ENCODE results near the gene CD7.
"Not testable (repeated sequence)": the region's sequence is repeated elsewhere in the genome, so short reads cannot be mapped to it uniquely, and the experiment has no call there.

CD7 gene

DNA sequence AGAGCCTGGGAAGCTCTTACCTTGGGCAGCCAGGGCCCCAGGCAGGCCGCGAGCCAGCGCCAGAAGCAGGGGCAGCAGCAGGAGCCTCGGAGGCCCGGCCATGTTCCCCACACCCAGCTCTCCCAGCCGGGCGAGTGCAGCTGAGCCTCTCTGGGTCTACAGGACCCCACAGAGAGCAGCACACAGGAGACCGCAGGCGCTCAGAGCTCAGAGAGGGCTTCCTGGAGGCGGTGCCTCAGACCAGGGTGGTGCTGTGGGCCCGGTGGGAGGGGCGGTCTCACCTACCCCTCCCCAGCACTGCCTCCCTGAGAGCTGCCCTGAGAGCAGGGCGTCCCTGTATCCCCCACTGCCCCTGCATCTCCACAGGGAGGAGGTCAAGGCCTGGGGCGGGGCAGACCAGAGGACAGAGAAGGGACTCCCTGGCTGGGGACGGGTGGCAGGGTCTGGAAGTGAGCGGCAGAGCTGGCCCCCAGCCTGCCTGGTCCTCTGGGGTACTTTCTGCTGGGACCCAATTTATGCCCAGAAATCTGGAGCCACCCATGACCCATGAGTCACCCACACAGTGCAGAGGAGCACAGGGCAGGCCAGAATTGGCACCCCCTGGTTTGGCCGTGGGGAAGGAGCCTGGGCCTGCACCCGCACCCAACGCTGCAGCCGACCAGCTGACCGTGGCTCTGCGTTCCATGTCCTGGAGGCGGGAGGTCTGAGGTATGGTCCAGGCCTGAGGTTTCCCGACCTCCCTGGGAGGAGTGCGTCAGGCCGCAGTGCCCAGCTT, at the start of gene CD7:
CD7 (minus strand) TSS at position 215 of the 775 bp plus-strand sequence; CDS start at position 102, 113 bp downstream.
- no peak for DNase-seq

GRCh38 chr17:82366749-82367148, 49.3 kb upstream of the CD7 start:
- DNase-seq: no peak

GRCh38 chr17:82365606-82366295, 48.3 kb upstream of the CD7 start:
- no peak for DNase-seq

DNA sequence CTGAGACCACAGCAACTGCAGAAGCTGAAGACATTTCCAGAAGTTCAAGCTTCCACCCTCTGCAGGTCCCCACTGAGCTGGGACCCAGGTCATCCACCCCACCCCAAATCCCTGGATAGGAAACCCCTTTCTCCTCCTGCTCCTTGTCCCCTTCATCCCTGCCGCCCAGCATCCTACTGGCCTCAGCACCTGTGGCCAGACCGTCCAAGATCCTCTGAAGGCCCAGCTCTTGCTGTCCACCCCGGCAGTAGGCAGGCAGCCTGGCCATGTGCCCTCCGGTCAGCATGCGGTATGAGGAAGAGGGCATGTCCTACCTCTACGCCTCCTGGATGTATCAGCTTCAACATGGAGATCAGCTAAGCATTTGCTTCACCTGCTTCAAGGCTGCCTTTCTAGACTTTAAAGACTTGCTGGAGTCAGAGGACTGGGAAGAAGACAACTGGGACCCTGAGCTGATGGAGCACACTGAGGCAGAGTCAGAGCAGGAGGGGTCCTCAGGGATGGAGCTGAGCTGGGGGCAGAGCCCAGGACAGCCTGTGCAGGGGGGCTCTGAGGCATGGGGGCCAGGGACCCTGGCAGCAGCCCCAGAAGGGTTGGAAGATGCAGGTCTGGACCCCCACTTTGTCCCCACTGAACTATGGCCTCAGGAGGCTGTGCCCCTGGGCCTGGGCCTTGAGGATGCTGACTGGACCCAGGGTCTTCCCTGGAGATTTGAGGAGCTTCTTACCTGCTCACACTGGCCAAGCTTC, 44.7 kb upstream of the CD7 start:
- DNase-seq: no peak

DNA sequence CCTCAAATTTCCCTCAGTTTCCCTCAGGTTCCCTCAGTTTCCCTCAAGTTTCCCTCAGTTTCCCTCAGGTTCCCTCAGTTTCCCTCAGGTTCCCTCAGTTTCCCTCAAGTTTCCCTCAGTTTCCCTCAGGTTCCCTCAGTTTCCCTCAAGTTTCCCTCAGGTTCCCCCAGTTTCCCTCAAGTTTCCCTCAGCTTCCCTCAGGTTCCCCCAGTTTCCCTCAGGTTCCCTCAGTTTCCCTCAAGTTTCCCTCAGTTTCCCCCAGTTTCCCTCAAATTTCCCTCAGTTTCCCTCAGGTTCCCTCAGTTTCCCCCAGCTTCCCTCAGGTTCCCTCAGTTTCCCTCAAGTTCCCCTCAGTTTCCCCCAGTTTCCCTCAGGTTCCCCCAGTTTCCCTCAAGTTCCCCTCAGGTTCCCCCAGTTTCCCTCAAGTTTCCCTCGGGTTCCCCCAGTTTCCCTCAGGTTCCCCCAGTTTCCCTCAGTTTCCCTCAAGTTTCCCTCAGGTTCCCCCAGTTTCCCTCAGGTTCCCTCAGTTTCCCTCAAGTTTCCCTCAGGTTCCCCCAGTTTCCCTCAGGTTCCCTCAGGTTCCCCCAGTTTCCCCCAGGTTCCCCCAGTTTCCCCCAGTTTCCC, 42.2 kb upstream of the CD7 start:
- not testable (repeated sequence) for DNase-seq

GRCh38 chr17:82358465-82359350, 41.3 kb upstream of the CD7 start, which contains the start of gene TEX19:
Gene TEX19, plus strand, starts transcription at chr17:82359247. Its CDS starts 2,904 bp downstream, at chr17:82362151.
- DNase-seq: no peak

DNA sequence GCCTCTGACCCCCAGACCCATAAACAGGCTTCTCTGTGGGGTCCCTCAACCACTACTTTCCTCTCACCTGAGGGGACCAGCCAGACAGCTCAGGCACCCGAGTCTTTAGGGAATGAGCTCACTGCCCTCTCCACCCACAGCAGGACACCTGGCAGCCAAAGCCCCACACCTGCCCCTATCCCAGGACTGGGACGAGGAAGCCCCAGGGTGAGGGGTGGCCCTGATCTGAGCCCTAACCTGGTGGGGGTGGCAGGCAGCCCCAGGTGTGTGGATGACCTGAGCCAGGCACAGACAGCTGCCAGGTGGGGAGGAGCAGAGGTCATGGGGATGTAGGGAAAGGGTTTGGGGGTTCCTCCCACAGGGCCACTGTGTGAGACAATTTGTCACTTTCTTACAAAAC, 40.0 kb upstream of the CD7 start:
- DNase-seq: no peak

DNA sequence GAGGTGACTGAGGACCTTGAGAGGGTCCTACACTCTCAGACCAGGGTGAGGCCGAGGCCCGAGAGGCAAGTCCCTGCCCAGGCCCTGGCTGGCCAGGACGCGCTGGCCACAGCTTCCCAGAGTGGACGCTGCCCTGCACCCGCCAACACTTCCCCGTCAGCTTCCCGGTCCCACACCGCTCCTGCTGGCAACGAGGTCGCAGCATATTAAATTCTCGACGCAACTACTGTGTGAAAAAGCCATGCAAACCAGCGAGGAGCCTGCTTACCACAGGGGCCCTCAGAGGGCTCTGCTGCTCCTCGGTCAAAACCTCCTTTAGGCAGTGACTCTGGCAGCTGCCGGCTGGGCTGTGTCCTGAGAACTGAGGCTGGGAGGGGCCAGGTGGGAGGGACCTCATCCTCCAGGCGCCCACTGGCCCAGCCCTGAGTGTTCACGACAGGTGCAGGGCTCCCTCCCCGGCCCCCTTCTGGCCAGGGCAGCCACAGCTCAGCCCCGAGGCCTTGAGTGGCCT, 39.5 kb upstream of the CD7 start:
- no peak for DNase-seq

GRCh38 chr17:82355770-82356427, 38.5 kb upstream of the CD7 start:
- no peak for DNase-seq

DNA sequence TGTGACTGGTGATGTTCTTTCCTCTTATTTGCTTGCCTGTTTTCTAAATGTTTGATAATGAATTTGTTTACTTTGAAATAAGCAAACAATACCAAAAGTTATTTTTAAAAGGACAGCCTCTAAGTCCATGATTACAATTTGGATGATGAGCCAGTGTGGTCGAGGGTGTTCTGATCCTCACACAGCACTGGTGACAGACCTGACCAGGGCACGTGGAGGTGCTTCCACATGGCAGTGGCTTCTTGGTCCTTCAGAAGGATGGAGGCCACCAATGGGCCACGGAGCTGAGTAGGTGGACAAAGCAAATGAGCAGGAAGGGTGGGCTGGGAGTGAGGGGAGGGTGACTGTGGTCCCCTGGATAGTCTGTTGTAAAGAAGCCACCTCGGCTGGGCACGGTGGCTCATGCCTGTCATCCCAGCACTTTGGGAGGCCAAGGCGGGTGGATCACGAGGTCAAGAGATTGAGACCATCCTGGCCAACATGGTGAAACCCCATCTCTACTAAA, 37.4 kb upstream of the CD7 start:
- DNase-seq: no peak

GRCh38 chr17:82353484-82353883, 36.1 kb upstream of the CD7 start:
- DNase-seq: no peak

DNA sequence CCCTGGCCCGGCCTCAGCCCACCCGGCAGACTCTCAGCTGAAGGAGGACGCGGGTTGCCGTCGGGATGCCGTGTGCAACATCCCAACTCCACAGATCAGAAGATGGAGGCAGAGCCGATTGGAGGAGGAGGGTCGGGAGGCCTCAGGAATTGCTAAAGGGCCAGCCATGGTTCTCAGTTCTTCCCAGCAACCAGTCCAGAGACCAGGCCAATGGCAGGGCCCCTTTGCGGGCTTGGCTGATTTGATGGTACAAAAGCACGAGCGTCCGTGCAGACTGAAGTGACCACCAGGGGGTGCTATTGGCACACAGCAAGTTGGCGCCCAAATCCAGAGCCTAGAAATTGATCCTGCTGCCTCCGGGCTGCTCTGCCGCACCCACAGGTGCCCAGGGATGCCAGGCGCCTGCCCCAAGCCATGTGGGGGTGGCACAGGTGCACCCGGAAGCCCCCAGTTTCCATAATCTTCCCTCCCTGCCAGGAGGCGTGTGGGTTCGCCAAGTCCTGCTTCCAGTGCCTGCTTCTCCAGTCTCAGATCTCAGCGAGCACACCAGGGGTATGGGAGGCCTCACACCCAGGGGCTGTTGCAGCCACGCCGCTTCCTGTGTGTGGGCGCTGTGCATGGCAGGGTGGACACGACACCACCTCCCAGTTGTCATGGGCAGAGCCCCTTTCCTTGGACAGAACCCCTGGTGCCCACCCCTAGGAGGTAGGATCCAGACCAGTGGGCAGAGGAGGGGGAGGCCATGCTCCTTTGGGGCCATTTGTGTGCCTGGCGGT, 34.5 kb upstream of the CD7 start:
- peak; percentile 61 for DNase-seq

DNA sequence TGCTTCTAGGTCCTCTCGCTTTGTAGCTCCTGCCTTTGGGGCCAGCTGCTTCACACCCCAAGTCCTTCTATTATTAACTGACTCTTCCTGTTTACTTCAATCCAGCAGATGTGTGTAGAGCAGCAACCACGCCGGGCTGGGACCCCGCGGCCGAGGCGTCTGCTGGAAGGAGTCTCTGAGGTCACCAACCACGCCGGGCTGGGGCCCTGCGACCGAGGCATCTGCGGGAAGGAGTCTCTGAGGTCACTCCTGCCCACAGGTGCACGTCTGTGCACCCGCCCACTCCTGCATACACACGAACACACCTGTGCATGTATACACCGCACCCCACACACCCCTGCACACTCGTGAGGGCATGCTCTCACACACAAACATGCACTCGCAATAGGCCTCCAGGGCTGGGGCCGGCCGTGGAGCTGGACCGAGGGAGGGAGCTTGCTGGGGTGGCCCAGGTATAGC, 33.9 kb upstream of the CD7 start:
- no peak for DNase-seq

DNA sequence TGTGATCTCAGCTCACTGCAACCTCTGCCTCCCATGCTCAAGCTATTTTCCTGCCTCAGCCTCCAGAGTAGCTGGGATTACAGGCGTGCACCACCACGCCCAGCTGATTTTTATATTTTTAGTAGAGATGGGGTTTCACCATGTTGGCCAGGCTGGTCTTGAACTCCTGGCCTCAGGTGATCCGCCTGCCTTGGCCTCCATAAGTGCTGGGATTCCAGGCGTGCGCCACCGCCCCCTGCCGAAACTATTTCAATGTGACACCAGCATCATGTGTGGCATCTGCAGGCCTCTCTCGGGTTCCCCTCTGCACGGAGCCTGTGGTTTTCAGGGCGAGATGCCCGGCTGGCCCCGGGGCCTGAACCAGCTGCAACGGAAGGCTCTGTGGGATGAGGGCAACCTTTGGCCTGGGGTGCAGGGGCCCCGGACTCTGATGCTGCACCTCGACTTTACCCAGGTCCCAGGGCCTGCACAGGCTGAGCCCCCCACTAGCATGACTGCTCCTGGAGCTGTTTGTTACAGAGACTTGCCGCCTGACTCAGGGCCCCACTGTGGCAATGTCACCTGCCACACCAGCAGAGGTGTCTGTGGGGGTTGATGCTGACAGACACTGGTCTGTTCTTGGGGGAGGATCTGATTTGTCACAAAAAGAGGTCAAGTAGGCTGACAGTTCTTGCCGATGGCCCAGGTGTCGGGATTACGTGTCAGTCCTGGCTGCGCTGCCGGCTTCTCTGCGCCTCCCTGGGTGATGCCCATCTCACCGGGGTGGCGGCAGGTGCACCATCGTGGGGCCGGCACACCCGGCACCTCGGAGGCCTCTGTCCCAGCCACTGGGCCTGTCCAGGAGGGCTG, 33.0 kb upstream of the CD7 start:
- DNase-seq: no peak

- DNase-seq: no peak
Measured at GRCh38 chr17:82349287-82349701, 31.9 kb upstream of the CD7 start.

DNA sequence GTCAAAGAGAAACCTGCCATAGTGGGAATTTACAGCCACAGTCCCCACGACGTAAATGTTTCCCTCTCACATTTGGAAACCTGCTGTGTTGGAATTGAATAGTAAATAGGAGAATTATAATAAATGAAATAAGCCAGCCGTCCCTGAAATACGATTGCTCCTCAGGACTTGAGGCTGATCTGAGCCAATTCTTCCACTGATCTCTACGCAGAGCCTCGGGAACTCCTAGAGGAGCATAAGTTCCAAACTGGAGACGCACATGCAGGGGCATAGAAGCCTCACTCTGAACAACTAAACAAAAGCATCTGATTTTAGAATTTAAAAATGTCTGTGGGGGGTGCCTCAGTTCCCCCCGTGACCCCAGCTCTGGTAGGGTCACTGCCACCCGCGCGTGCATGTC, 31.5 kb upstream of the CD7 start:
- no peak for DNase-seq

- DNase-seq: no peak
Measured at GRCh38 chr17:82348434-82348833, 31.0 kb upstream of the CD7 start.

DNA sequence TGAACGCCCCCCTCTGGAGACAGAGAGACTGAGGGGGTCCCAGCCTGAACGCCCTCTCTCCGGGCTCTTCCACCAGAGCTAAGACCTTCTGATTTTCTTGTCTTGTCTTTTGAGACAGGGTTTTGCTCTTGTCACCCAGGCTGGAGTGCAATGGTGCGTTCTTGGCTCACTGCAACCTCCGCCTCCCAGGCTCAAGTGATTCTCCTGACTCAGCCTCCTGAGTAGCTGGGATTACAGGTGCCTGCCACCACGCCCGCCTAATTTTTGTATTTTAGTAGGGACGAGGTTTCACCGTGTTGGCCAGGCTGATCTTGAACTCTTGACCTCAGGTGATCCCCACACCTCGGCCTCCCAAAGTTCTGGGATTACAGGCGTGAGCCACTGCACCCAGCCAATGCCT, 30.6 kb upstream of the CD7 start:
- not testable (repeated sequence) for DNase-seq

Data from amniotic stem cell (primary cell).